IPS-NIHi7 (cell line): Measurements from ENCODE around the gene ORM1.
"Not testable (repeated sequence)": the region's sequence is repeated elsewhere in the genome, so short reads cannot be mapped to it uniquely, and the experiment has no call there.

Experiments used
- DNase-seq: peaks from one replicate; pipeline ENCODE4 v3.0.0; 2012; ENCODE audit warnings: mixed read lengths; ENCODE audit errors: extremely low spot score

Gene ORM1

DNA sequence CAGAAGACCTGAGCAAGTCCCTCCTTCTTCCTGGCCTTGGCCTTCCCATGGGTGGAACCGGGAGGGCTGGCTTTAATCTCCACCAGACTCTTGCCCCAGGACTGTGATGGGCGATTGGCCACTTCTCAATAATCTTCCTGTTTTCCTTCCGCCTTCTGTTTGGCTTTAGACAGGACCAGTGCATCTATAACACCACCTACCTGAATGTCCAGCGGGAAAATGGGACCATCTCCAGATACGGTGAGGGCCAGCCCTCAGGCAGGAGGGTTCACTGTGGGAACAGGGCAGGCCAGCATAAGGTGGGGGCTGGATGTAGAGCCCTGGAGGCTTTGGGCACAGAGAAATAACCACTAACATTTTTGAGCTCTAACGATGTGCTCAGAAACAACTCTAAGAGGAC lies 951 bp downstream of the ORM1 start:
- not testable (repeated sequence) for DNase-seq

DNA sequence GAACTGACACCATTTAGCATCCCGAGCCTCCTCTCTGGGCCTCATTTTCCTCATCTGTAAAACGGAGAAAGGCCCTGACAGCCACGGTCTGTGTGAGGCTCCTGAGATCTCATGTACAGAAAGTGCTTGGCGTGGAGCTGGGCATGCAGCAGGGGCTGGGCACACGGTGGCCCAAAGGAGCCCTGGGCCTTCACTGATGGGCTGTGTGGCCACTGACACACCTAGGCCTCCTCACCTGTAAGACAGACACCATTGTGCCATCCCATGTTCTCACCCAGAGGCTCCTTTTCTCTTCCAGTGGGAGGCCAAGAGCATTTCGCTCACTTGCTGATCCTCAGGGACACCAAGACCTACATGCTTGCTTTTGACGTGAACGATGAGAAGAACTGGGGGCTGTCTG lies 1.6 kb downstream of the ORM1 start:
- DNase-seq: no peak

DNA sequence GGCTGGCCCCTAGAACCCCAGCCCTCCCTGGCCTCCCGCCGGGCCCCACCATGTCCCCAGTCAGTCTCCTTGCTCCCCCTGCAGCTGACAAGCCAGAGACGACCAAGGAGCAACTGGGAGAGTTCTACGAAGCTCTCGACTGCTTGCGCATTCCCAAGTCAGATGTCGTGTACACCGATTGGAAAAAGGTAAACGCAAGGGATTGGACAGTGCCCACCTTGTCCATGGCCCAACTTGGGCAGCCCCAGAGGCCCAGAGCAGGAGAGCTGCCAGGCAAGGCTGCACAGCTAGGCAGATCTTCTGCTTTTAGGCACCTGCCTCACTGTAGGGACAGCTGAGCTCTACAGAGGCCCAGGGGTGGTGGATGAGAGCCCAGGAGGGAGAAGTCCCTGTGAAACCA lies 2.1 kb downstream of the ORM1 start:
- DNase-seq: not testable (repeated sequence)

DNA sequence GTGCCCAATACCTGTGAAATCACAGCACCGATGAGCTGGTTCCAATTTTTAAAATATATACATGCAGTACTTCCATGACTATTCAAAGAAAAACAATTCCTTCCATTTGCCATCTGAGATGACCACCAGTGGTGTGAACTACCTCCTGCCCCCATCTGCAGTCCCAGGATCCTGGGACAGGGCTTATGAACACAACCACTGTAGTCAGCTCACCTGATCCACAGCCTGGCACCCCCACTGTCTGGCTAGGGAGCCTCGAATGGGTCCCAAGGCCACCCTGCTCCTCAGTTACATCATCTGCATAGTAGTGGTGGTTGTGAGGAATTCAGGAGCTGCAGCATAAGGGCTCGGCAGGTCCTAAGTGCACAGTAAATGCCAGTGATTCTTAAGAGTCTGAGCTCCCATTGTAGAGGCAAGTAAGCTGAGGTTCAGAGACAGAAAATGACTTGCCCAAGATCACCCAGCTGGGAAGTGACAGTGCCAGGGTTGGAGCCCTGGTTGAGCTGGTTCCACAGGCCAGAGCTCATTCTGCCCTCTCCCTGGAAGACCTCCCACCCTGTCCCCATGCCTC lies 2.9 kb downstream of the ORM1 start:
- not testable (repeated sequence) for DNase-seq

DNA sequence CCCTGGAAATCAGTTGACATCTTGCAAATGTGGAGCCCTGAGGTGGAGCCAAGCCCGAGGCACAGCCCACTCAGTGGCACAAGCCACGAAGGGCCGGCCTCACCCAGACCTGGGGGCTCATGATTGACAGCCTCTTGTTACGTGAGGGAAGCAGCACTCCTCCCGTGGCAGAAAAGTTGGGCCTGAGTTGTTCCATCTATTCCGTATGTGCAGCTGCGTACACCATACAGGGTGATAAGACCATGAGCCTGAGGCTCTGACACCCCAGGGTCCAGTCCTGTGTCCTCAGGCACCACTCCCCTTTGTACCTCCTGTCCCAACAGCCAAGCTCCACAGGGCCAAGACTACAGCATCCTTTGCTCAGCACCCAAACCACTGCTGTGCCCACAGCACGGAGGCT lies 4.9 kb downstream of the ORM1 start:
- no peak for DNase-seq

DNA sequence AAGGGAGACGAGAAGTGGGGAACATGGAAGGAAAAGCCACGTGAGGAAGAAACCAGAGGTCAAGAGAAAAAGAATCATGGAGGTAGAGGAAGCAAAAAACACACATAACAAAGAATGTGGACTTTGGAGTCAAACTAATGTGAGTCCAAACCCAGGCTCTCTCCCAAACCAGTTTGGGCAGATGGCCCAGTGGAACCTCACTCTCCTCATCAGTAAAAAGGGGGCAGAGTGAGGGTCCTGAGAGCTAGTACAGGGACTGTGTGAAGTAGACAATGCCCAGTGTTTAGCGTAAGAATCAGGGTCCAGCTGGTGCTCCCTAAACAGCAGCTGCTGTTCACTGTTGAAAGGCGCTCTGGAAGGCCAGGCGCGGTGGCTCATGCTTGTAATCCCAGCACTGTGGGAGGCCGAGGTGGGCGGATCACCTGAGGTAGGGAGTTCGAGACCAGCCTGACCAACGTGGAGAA lies 5.5 kb downstream of the ORM1 start:
- DNase-seq: not testable (repeated sequence)

DNA sequence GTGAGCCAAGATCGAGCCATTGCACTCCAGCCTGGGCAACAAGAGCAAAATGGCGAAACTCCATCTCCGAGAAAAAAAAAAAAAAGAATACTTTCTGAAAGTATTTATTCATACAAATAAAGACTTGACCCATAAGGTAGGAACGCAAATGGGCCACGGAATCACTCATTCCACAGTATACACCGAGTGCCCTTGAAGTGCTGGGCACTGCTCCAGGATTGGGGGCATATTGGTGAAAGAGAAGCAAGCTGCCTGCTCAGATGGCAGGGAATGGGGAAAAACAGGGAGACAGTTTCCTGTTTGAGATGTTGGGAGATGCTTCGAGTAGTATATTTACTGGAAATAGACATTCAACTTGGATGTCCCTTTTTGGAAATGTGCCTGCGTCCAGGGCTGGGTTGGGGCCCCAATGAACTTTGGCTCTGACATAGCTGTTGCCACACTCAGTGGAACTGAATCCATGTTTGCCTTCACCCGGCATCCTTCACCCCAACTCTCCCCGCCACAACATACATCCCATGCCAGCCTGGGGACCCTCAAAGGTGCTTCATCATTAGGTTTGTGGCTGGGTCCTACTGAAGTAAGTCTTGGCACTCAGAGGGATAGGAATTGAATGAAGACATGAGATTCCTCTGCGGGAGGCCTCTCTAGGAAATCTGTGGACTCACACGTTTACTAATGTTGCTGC lies 6.2 kb downstream of the ORM1 start:
- DNase-seq: not testable (repeated sequence)

DNA sequence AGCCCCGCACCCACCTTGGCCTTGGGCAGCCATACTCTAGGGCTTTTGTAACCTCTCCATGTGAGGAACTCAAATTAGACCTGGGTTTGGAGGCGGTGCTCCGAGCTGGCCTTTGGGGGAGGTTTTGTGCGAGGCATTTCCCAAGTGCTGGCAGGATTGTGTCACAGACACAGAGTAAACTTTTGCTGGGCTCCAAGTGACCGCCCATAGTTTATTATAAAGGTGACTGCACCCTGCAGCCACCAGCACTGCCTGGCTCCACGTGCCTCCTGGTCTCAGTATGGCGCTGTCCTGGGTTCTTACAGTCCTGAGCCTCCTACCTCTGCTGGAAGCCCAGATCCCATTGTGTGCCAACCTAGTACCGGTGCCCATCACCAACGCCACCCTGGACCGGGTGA lies 6.7 kb downstream of the ORM1 start, which contains the start of gene ORM2:
ORM2 (plus strand) TSS at position 245 of the 398 bp plus-strand sequence; CDS start at position 281, 36 bp downstream.
- DNase-seq: not testable (repeated sequence)

DNA sequence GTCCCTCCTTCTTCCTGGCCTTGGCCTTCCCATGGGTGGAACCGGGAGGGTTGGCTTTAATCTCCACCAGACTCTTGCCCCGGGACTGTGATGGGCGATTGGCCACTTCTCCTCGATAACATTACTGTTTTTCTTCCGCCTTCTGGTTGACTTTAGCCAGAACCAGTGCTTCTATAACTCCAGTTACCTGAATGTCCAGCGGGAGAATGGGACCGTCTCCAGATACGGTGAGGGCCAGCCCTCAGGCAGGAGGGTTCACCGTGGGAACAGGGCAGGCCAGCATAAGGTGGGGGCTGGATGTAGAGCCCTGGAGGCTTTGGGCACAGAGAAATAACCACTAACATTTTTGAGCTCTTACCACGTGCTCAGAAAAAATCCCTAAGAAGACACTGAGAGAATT lies 7.7 kb downstream of the ORM1 start:
- no peak for DNase-seq

DNA sequence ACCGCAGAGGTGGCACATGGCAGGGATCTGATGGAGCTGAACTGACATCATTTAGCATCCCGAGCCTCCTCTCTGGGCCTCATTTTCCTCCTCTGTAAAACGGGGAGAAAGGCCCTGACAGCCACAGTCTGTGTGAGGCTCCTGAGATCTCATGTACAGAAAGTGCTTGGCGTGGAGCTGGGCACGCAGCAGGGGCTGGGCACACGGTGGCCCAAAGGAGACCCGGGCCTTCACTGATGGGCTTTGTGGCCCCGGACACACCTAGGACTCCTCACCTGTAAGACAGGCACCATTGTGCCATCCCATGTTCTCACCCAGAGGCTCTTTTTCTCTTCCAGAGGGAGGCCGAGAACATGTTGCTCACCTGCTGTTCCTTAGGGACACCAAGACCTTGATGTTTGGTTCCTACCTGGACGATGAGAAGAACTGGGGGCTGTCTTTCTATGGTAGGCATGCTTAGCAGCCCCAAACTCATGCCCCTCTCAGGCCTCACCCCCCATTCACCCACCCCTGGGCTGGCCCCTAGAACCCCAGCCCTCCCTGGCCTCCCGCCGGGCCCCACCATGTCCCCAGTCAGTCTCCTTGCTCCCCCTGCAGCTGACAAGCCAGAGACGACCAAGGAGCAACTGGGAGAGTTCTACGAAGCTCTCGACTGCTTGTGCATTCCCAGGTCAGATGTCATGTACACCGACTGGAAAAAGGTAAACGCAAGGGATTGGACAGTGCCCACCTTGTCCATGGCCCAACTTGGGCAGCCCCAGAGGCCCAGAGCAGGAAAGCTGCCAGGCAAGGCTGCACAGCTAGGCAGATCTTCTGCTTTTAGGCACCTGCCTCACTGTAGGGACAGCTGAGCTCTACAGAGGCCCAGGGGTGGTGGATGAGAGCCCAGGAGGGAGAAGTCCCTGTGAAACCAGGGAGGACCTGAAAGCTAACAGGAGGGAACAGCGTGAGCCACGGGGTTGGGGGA lies 8.6 kb downstream of the ORM1 start:
- DNase-seq: not testable (repeated sequence)

DNA sequence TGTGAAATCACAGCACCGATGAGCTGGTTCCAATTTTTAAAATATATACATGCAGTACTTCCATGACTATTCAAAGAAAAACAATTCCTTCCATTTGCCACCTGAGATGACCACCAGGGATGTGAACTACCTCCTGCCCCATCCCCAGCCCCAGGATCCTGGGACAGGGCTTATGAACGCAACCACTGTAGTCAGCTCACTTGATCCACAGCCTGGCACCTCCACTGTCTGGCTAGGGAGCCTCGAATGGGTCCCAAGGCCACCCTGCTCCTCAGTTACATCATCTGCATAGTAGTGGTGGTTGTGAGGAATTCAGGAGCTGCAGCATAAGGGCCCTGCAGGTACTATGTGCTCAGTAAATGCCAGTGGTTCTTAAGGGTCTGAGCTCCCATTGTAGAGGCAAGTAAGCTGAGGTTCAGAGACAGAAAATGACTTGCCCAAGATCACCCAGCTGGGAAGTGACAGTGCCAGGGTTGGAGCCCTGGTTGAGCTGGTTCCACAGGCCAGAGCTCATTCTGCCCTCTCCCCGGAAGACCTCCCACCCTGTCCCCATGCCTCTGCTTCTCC lies 9.7 kb downstream of the ORM1 start:
- not testable (repeated sequence) for DNase-seq

DNA sequence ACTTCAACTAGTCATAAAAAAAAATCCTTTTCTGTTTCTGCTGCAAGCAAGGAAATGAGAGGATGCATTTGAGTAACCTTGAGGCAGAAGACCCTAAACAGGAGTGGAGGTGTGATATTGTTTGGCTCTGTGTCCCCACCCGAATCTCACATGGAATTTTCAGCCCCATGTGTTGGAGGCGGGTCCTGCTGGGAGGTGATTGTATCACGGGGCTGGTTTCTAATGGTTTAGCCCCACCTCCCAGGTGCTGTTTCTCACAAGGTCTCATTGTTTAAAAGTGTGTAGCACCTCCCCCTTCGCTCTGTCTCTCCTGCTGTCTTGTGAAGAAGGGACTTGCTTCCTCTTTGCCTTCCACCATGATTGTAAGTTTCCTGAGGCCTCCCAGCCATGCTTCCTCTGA lies 10.8 kb downstream of the ORM1 start:
- not testable (repeated sequence) for DNase-seq

DNA sequence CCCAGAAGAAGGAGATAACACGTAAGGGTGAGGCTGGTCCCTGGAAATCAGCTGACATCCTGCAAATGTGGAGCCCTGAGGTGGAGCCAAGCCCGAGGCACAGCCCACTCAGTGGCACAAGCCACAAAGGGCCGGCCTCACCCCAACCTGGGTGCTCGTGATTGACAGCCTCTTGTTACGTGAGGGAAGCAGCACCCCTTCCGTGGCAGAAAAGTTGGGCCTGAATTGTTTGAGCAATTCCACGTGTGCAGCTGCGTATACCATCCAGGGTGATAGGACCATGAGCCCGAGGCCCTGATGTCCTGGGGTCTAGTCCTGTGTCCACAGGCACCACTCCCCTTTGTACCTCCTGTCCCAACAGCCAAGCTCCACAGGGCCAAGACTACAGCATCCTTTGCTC lies 11.6 kb downstream of the ORM1 start:
- DNase-seq: no peak

DNA sequence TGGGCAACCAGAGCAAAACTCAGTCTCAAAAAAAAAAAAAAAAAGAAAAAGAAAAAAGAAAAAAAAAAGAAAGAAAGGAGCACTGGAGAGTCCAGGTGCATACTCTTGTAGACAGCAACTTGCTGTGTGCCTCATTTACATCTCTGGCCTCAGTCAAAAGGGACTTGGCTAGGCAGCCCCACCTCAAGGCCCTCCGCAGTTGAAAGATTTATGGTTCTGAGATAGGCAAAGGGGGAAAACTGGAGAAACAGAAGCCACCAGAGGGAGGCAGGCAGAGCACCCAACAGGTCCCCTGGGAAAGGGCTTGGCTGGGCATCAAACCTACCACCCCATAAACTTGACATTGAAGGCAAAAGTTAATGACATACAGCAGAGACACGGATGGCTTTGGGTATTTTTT lies 12.8 kb downstream of the ORM1 start:
- DNase-seq: no peak

DNA sequence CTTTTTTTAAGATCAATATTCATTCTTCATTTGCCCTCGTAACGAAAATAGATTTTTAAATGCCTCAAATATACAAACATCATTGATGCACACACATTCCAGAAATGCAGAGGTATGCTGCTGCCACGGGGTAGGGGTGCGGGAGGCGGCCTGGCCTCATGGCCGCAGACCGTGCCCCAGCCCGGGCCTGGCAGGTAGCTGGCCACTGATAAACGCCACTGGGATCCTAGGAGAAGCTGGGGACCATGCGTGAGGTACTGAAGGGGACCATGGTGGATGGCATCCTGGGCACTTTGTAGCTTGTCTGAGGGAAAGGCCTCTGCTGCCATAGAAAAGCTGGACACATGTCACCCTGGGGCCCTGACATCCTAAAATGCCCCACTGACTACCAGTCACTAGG lies 13.3 kb downstream of the ORM1 start:
- no peak for DNase-seq

DNA sequence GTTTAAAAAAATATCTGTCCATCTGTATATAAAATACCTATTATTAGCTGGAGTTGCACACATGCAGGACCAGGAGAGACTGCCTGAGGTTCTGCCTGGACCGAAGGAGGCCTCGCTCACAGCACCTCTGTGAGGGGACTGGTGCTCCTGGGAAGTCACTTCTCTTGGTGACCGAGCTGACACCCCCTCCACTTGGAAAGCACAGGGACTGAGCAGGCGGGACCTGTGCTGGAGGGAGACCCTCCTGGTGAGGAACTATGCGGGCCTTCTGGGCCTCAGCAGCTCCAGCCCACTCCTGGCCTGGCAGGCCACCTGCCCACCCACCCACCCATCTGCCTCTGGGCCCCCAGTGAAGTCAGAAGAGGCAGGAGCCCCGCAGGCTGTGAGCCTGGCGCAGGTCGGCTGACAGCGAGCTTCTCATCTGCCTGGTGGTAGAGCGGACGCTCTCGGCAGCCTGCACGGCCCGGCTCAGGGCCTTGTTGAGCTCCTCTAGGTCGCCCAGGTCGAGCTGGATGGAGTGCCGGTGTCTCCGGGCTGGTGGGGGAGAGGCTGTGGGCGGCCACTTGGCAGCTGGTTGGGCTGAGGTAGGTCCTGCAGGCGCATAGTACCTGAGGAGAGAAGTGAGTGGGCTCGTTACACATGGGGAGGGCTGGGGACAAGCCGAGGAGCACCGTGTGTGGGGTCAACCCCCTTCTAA lies 13.9 kb downstream of the ORM1 start:
- no peak for DNase-seq

DNA sequence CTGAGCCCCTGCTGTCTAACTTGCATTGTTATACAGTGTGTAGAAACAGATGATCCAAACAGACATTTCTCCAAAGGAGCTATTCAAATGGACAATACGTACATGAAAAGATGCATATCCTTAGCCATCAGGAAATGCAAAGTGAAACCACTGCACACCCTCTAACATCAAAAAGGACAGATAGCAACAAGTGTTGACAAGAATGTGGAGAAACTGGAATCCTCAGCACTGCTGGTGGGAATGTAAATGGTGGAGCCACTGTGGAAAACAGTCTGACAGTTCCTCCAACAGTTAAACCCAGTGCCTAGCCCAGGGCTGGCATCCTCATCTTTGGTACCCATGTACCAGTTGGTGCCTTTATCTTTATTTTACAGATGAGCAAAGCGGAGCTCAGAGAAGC lies 15.3 kb downstream of the ORM1 start:
- no peak for DNase-seq

DNA sequence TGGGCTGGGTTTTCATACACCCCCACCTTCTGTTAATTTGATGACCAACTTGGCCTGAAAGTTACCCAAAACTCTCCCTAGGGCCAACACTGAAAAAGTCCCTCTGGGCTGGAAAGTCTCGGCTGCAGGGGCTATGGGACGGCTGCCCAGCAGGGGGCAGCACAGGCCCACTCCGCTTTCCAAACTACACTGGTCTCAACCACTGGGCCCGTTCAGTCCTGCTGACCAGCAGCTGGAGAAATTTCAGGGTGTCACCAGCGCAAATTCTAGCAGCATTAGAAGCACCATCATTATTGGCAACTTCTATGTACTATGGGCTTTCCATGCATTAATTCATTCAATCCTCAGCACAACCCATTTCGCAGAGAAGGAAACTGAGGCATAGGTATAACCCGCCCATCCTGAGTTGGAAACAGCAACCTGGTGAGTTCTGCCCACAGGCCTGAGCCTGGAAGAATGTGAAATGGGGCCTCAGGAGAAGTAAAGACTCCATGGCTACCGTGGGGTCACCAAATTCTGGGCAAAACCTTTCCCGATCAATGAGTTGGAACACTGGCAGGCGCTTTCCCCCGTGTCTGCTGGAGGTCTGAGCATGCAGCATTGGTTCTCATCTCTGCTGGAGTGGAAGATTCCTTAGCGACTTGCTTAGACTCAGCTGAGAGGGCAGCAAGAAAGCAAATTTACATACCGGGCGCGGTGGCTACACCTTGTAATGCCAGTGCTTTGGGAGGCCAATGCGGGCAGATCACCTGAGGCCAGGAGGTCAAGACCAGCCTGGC lies 16.4 kb downstream of the ORM1 start:
- DNase-seq: peak; percentile 93

DNA sequence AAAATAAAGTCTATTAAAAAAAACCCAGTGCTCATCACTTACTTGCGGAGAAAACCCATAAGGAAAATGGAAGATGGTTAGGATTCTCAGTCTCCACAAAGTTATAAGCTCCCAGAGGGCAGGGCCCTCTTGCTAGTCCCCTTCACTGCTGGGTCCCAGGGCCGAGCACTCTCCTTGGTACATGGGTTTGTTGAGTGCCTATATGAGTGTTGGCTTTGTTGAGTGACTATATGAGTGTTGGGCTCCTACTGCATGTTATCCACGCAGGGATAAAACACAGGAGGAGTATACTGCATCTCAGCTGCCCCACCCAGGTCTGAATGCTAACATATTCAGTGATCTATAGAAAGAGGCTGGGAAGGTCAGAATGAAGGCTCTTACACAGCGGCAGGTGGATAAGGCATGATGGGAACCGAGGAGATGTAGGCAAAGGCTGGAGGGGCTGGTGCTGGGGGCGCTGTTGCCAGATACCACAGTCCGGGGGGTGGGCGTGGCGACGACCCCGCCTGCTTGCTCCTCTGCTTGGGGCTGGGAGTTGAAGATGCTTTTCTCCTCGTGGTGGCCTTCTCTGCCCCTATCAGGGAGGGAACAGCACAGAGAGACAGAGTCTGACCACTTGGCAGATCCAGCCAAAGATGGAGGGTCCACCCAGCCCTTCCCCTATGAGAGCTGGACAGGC lies 18.4 kb downstream of the ORM1 start:
- no peak for DNase-seq

DNA sequence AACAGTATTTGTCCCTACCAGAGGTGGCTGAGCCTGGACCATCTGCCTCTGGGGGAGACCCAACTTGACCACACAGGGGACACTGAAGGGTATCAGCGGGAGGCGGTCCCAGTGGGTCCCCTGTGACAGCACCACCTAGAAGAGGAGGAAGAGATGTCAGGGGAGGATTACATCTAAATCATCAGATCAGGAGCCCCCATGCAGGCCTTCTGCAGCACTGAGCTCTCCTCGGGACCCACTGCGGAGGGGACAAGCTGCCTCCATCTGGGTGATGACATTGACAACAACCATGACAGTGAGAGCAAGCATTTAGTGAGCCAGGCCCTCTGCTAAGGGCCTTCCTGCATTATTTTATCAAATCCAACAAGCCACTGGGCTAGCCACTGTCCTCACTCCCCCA lies 19.1 kb downstream of the ORM1 start:
- DNase-seq: no peak
